H1 (cell line): ENCODE measurements around the gene NCR2. TPM values are rescaled to one million over a fixed set of nuclear protein-coding genes. Genes with fewer than 3 reads are reported as not detected.
A peak's percentile ranks its signal among the peaks of the same experiment; 100 is the strongest.

Source experiments
- CTCF ChIA-PET: fragments of 300-600 bp; sonication (Branson Sonifier 250); formaldehyde crosslinking; loops from one replicate; lab custom pipeline; 2021; ENCODE audit not compliant: partially characterized antibody; lab: Charles Lee
- POLR2A ChIA-PET: fragments of 300-600 bp; sonication (Branson Sonifier 250); formaldehyde crosslinking; loops from one replicate; lab custom pipeline; 2021; ENCODE audit warnings: inconsistent platforms; ENCODE audit not compliant: partially characterized antibody; lab: Charles Lee
- DNase-seq, 2 experiments: peaks; one replicate each; pipeline versions ENCODE4 v3.0.0 to v3.0.0-alpha.2; 2010 to 2022; ENCODE audit warnings: low spot score in 2 of 2, low read depth in 1 of 2, mixed read lengths in 1 of 2
- FAIRE-seq: peaks from 2 replicates; lab custom pipeline; 2011; peaks lifted over from hg19 to GRCh38; lab: Jason Lieb, UNC
- H2AFZ ChIP-seq: 2 replicates; pipeline ENCODE4 v1.8.1; 2012; ENCODE audit warnings: low read length, inconsistent platforms
- H2AK5ac ChIP-seq: 2 replicates; pipeline ENCODE4 v1.6.1; 2013; ENCODE audit warnings: low read depth, low read length
- H2BK120ac ChIP-seq: replicated peaks from 2 replicates; pipeline ENCODE3; 2013; ENCODE audit warnings: low read depth, low read length, inconsistent platforms
- H2BK12ac ChIP-seq: 2 replicates; pipeline ENCODE4 v1.6.1; 2013; ENCODE audit warnings: low read depth, low read length
- H2BK15ac ChIP-seq: 2 replicates; pipeline ENCODE4 v1.6.1; 2013; ENCODE audit warnings: low read length
- H2BK20ac ChIP-seq: 2 replicates; pipeline ENCODE4 v1.6.1; 2013; ENCODE audit warnings: low read length
- H2BK5ac ChIP-seq: 2 replicates; pipeline ENCODE4 v1.6.1; 2013; ENCODE audit warnings: low read depth, low read length
- H3K14ac ChIP-seq: 2 replicates; pipeline ENCODE4 v1.6.1; 2013; ENCODE audit warnings: inconsistent platforms; ENCODE audit not compliant: insufficient read length
- H3K18ac ChIP-seq: 2 replicates; pipeline ENCODE4 v1.6.1; 2013; ENCODE audit warnings: low read length; ENCODE audit errors: extremely low read depth
- H3K23ac ChIP-seq: 2 replicates; pipeline ENCODE4 v1.6.1; 2013; ENCODE audit warnings: inconsistent platforms; ENCODE audit not compliant: insufficient read length
- H3K23me2 ChIP-seq: 2 replicates; pipeline ENCODE4 v1.6.1; 2013; ENCODE audit warnings: low read depth, low read length
- H3K27ac ChIP-seq: 2 replicates; pipeline ENCODE4 v1.6.1; 2011; ENCODE audit warnings: low read depth, low read length, inconsistent platforms
- H3K27me3 ChIP-seq, 4 experiments: replicated peaks in 1 of 4; 1 replicate in 1 of 4; 2 replicates in 3 of 4; pipeline versions ENCODE4 v1.6.1 to v1.8.1; 2011 to 2013; ENCODE audit warnings: low read length in 3 of 4, mild to moderate bottlenecking in 3 of 4, inconsistent platforms in 2 of 4, mixed read lengths in 2 of 4, moderate library complexity in 1 of 4; ENCODE audit not compliant: control insufficient read depth in 3 of 4, insufficient read depth in 3 of 4; ENCODE audit errors: extremely low read depth in 1 of 4
- H3K36me3 ChIP-seq, 4 experiments: 2 replicates each; pipeline versions ENCODE4 v1.6.1 to v1.8.1; 2011 to 2013; ENCODE audit warnings: mild to moderate bottlenecking in 4 of 4, low read length in 3 of 4, moderate library complexity in 2 of 4, control low read depth in 1 of 4, inconsistent platforms in 1 of 4; ENCODE audit not compliant: insufficient read depth in 4 of 4, control insufficient read depth in 2 of 4
- H3K4ac ChIP-seq: replicated peaks from 2 replicates; pipeline ENCODE3; 2013; ENCODE audit warnings: low read length, low read depth, mixed read lengths, inconsistent platforms; ENCODE audit not compliant: insufficient read length
- H3K4me1 ChIP-seq, 4 experiments: replicated peaks in 1 of 4; 1 replicate in 1 of 4; 2 replicates in 3 of 4; pipeline versions ENCODE4 v1.6.1 to v1.8.1; 2011 to 2013; ENCODE audit warnings: low read length in 3 of 4, inconsistent platforms in 2 of 4, mixed read lengths in 1 of 4; ENCODE audit not compliant: insufficient read depth in 4 of 4, control insufficient read depth in 3 of 4
- H3K4me2 ChIP-seq, 2 experiments: 2 replicates each; pipeline versions ENCODE4 v1.6.1 to v1.8.1; 2011 to 2013; ENCODE audit warnings: low read depth in 2 of 2, low read length in 2 of 2, control low read depth in 1 of 2, inconsistent platforms in 1 of 2, mild to moderate bottlenecking in 1 of 2; ENCODE audit not compliant: insufficient read depth in 1 of 2
- H3K4me3 ChIP-seq, 4 experiments: fragments of 200-600, 300-600 bp in 1 of 4; sonication (generic), shearing (Covaris generic), sonication (Bioruptor Twin) in 1 of 4; 2 replicates each; pipeline versions ENCODE4 v1.5.1 to v1.8.1; 2011 to 2016; ENCODE audit warnings: low read length in 4 of 4, low read depth in 3 of 4, control low read depth in 2 of 4, inconsistent platforms in 2 of 4, mild to moderate bottlenecking in 2 of 4, mixed read lengths in 1 of 4, moderate library complexity in 1 of 4; ENCODE audit not compliant: insufficient read depth in 2 of 4; ENCODE audit errors: extremely low read depth in 1 of 4
- H3K56ac ChIP-seq: replicated peaks from 2 replicates; pipeline ENCODE3; 2013; ENCODE audit warnings: low read depth, mild to moderate bottlenecking, mixed read lengths, low read length, inconsistent platforms; ENCODE audit not compliant: insufficient read length
- H3K79me1 ChIP-seq: 2 replicates; pipeline ENCODE4 v1.6.1; 2013; ENCODE audit warnings: low read depth, low read length, control low read depth
- H3K79me2 ChIP-seq, 2 experiments: 2 replicates each; pipeline versions ENCODE4 v1.6.1 to v1.8.1; 2012 to 2013; ENCODE audit warnings: low read length in 2 of 2, mild to moderate bottlenecking in 2 of 2, inconsistent platforms in 1 of 2; ENCODE audit not compliant: insufficient read depth in 2 of 2, control insufficient read depth in 1 of 2
- H3K9ac ChIP-seq, 4 experiments: replicated peaks in 1 of 4; 1 replicate in 1 of 4; 2 replicates in 3 of 4; pipeline versions ENCODE4 v1.6.1 to v1.8.1; 2011 to 2013; ENCODE audit warnings: low read depth in 3 of 4, low read length in 3 of 4, control low read depth in 2 of 4, mild to moderate bottlenecking in 2 of 4, moderate library complexity in 2 of 4, inconsistent platforms in 1 of 4; ENCODE audit errors: extremely low read depth in 1 of 4
- H3K9me3 ChIP-seq, 2 experiments: 2 replicates each; pipeline versions ENCODE4 v1.6.1 to v1.8.1; 2012 to 2013; ENCODE audit warnings: mild to moderate bottlenecking in 2 of 2, moderate library complexity in 2 of 2, control low read depth in 1 of 2, inconsistent platforms in 1 of 2, low read depth in 1 of 2, low read length in 1 of 2, mixed read lengths in 1 of 2; ENCODE audit not compliant: insufficient read depth in 2 of 2
- H4K20me1 ChIP-seq, 2 experiments: replicated peaks in 1 of 2; 2 replicates each; pipeline versions ENCODE3 to v1.8.1; 2011 to 2013; ENCODE audit warnings: inconsistent platforms in 2 of 2, low read length in 2 of 2, mild to moderate bottlenecking in 1 of 2; ENCODE audit not compliant: insufficient read depth in 2 of 2, control insufficient read depth in 1 of 2
- H4K5ac ChIP-seq: 2 replicates; pipeline ENCODE4 v1.6.1; 2013; ENCODE audit warnings: low read length, low read depth, mixed read lengths, inconsistent platforms; ENCODE audit not compliant: insufficient read length
- H4K8ac ChIP-seq: 2 replicates; pipeline ENCODE4 v1.8.0; 2013; ENCODE audit warnings: mild to moderate bottlenecking, moderate library complexity, low read length, inconsistent platforms; ENCODE audit not compliant: insufficient read depth; ENCODE audit errors: extremely low read depth
- H4K91ac ChIP-seq: replicated peaks from 2 replicates; pipeline ENCODE3; 2013; ENCODE audit warnings: low read length, mixed read lengths, inconsistent platforms; ENCODE audit not compliant: insufficient read length
- POLR2A ChIP-seq, 2 experiments: IDR thresholded peaks; 1 replicate in 1 of 2; 2 replicates in 1 of 2; pipeline ENCODE4 v1.6.1; 2011; ENCODE audit warnings: low read depth in 2 of 2, low read length in 2 of 2, mild to moderate bottlenecking in 2 of 2; ENCODE audit errors: control extremely low read depth in 1 of 2
- SP1 ChIP-seq: IDR thresholded peaks from 2 replicates; pipeline ENCODE4 v1.6.1; 2011; ENCODE audit warnings: low read depth, low read length
- WGBS, 2 experiments: shearing (Covaris generic) in 1 of 2; methylation state at CpG; one replicate each; pipeline versions ENCODE4 v1.1.6 to v1.1.7; 2013 to 2015; ENCODE audit warnings: low lambda C conversion rate in 2 of 2, mixed read lengths in 2 of 2, inconsistent platforms in 1 of 2, low coverage in 1 of 2, missing lambda C conversion rate in 1 of 2; ENCODE audit not compliant: insufficient replicate concordance in 2 of 2, insufficient coverage in 1 of 2, insufficient read length in 1 of 2; ENCODE audit errors: extremely low coverage in 1 of 2, missing lambda C conversion rate in 1 of 2; 5-methylcytosine and 5-hydroxymethylcytosine counted together
- polyA plus RNA-seq, 7 experiments: library from polyadenylated mRNA; depleted of rRNA in 3 of 7; stranded (reverse) in 5 of 7; unstranded in 2 of 7; fragments of >200 nt in 5 of 7; fragments of 200-250 nt in 2 of 7; gene quantifications; 1 replicate in 5 of 7; 2 replicates in 1 of 7; 4 replicates in 1 of 7; pipeline versions ENCODE4 v1.2.1 to v1.2.3, GENCODE V29; 2011 to 2013; ENCODE audit warnings: missing spikeins in 2 of 7, mixed read lengths in 2 of 7
- total RNA-seq: library from RNA; stranded (reverse); fragmentation: NEBNext Ultra II Directional; extraction: Animal tissue kit (Norgen Biotek cat#: 25700); gene quantifications from 2 replicates; pipeline ENCODE4 v1.2.1, GENCODE V29; 2021

The NCR2 gene
- total and polyA plus RNA-seq, 2 of the 8 experiments (the other 6 are each of a cell fraction or from before 2014, with no cell fraction given), result not detected

- Histone ChIP-seq H4K20me1 (no peaks in the 10 kb centered on the region), H2BK15ac (no peak overlapping the region), H3K14ac (no peak overlapping the region), H2BK120ac (no peak overlapping the region), H3K4me2 (no peak overlapping the region), H3K18ac (no peak overlapping the region), H2BK20ac (no peak overlapping the region), H3K4ac (no peak overlapping the region), H3K4me1 (no peaks in the 10 kb centered on the region), H3K56ac (no peak overlapping the region), H3K36me3 (no peaks in the 10 kb centered on the region), H2AK5ac (no peak overlapping the region), H2BK12ac (no peak overlapping the region), H4K8ac (no peak overlapping the region), H3K79me2 (no peaks in the 10 kb centered on the region), H3K9me3 (peaks cover 16 to 17% of the 10 kb centered on the region in 2 experiments), H3K23ac (no peak overlapping the region), H4K5ac (no peak overlapping the region), H3K79me1 (no peaks in the 10 kb centered on the region), H2BK5ac (no peak overlapping the region), H3K27ac (no peak overlapping the region), H3K27me3 (no peaks in the 10 kb centered on the region; a peak in 1 of 7 replicates), H3K9ac (no peak overlapping the region), H3K23me2 (no peaks in the 10 kb centered on the region), H3K4me3 (no peak overlapping the region), H4K91ac (no peak overlapping the region), H2AFZ (no peak overlapping the region)
- FAIRE-seq, result no peak
- DNase-seq, result peak in 1 of 2 experiments; percentile 13
- ChIA-PET POLR2A (no interaction called here), CTCF (interaction anchor here (0.9 to 1.1 kb wide), 2 partner anchors 8 to 52 kb away, joined by 3 to 5 read pairs; no protein-coding TSS in a partner anchor)
- 75% methylated on average over 4 of the region's 4 CpGs; no CpG with 5 or more reads in 1 of the 2 experiments for WGBS, 2 experiments
- no peak for TF ChIP-seq POLR2A (IDR thresholded peaks at IDR 0.05; ENCODE audit: control extremely low read depth in 1 of 2, low read depth in 2 of 2, low read length in 2 of 2)
- 0 out of 2 replicates have a peak, but pooled peaks have one; percentile 32 for TF ChIP-seq SP1
Measured at GRCh38 chr6:41359617-41360313, 24.4 kb downstream of the NCR2 start.
